ENCODE measurements around the gene DLGAP1. TPM values are rescaled to one million over a fixed set of nuclear protein-coding genes. Genes with fewer than 3 reads are reported as not detected.

The DLGAP1 gene
- total RNA-seq, 1 experiment from 2014 or later, result 0.07 TPM

DNA sequence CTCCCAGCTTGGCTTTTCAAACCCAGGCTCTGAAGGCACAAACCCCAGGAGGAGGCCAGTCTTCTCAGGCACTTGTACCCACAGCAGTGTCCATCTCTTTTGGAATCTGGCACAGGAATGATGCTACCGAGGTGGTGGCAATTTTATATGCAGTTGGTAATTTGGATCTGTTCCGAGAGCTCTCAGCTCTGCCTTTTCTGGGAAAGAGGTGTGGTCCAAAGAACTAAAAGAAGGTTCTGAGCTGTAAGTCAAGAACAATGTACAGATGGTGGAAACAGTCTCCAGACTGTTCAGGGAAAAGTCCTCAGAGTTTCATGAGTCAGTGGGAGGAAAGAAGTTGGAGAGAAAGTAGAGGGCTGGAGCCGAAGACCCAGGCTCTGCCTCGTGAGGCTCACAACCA, 651.8 kb downstream of the DLGAP1 start:
- BruUV-seq (replicated peaks), result no TSS peak
- intact Hi-C loops (cut with micrococcal nuclease; ENCODE audit: unreplicated experiment), result no loop called here
- H3K4me3 Mint-ChIP-seq (ENCODE audit: unreplicated experiment), result no peak overlapping the region

GRCh38 chr18:3799515-3799914, 655.6 kb downstream of the DLGAP1 start:
- Histone ChIP-seq H3K4me1 (no peaks in the 10 kb centered on the region), H3K36me3 (ENCODE audit: control insufficient read depth, insufficient read depth, low read length) (no peaks in the 10 kb centered on the region), H3K27me3 (replicated peaks; ENCODE audit: control insufficient read depth, insufficient read depth, low read length) (no peaks in the 10 kb centered on the region), H3K9me3 (no peaks in the 10 kb centered on the region), H3K4me3 (ENCODE audit: low read depth, low read length) (no peak overlapping the region)
- TF ChIP-seq CTCF (IDR thresholded peaks at IDR 0.05; ENCODE audit: insufficient read depth in 1 of 2, low read depth in 1 of 2, low read length in 1 of 2, severe bottlenecking in 1 of 2, unreplicated experiment in 1 of 2), result no peak
- H3K4me3 Mint-ChIP-seq (ENCODE audit: unreplicated experiment), result no peak overlapping the region
- H3K27ac Mint-ChIP-seq (ENCODE audit: unreplicated experiment), result no peak overlapping the region
- no peaks in the 10 kb centered on the region for H3K9me3 Mint-ChIP-seq (ENCODE audit: unreplicated experiment)
- POLR2A ChIA-PET, result no interaction called here
- H3K4me1 Mint-ChIP-seq (ENCODE audit: low read depth, unreplicated experiment), result peaks cover 6% of the 10 kb centered on the region
- BruUV-seq (replicated peaks), result no TSS peak
- no peak for DNase-seq
- CTCF ChIA-PET, result no interaction called here
- H3K27me3 Mint-ChIP-seq (ENCODE audit: insufficient read depth, unreplicated experiment), result no peaks in the 10 kb centered on the region
- intact Hi-C loops (cut with micrococcal nuclease; ENCODE audit: unreplicated experiment), result no loop called here
- H3K36me3 Mint-ChIP-seq (ENCODE audit: insufficient read depth, unreplicated experiment), result no peaks in the 10 kb centered on the region

More for the DNA sequence above, 651.8 kb downstream of the DLGAP1 start:
- no peak for DNase-seq
- Histone ChIP-seq H3K4me3 (ENCODE audit: low read depth, low read length) (no peak overlapping the region), H3K27me3 (replicated peaks; ENCODE audit: control insufficient read depth, insufficient read depth, low read length) (no peaks in the 10 kb centered on the region), H3K4me1 (no peaks in the 10 kb centered on the region), H3K36me3 (ENCODE audit: control insufficient read depth, insufficient read depth, low read length) (no peaks in the 10 kb centered on the region), H3K9me3 (no peaks in the 10 kb centered on the region)
- Mint-ChIP-seq H3K27ac (ENCODE audit: unreplicated experiment) (no peak overlapping the region), H3K27me3 (ENCODE audit: insufficient read depth, unreplicated experiment) (no peaks in the 10 kb centered on the region), H3K9me3 (ENCODE audit: unreplicated experiment) (no peaks in the 10 kb centered on the region), H3K36me3 (ENCODE audit: insufficient read depth, unreplicated experiment) (no peaks in the 10 kb centered on the region), H3K4me1 (ENCODE audit: low read depth, unreplicated experiment) (peaks cover under 1% of the 10 kb centered on the region)
- no peak for TF ChIP-seq CTCF (IDR thresholded peaks at IDR 0.05; ENCODE audit: insufficient read depth in 1 of 2, low read depth in 1 of 2, low read length in 1 of 2, severe bottlenecking in 1 of 2, unreplicated experiment in 1 of 2)
- POLR2A ChIA-PET, result no interaction called here
- CTCF ChIA-PET, result no interaction called here

GRCh38 chr18:3798032-3798431, 657.1 kb downstream of the DLGAP1 start:
- no peak overlapping the region for H3K27ac Mint-ChIP-seq (ENCODE audit: unreplicated experiment)
- CTCF ChIA-PET, result no interaction called here

More at GRCh38 chr18:3798032-3798431, 657.1 kb downstream of the DLGAP1 start:
- intact Hi-C loops (cut with micrococcal nuclease; ENCODE audit: unreplicated experiment), result no loop called here
- TF ChIP-seq CTCF (IDR thresholded peaks at IDR 0.05; ENCODE audit: insufficient read depth in 1 of 2, low read depth in 1 of 2, low read length in 1 of 2, severe bottlenecking in 1 of 2, unreplicated experiment in 1 of 2), result no peak
- peaks cover 11% of the 10 kb centered on the region for H3K4me1 Mint-ChIP-seq (ENCODE audit: low read depth, unreplicated experiment)
- no peaks in the 10 kb centered on the region for H3K27me3 ChIP-seq (replicated peaks; ENCODE audit: control insufficient read depth, insufficient read depth, low read length)
- BruUV-seq (replicated peaks), result no TSS peak
- no peak overlapping the region for H3K4me3 Mint-ChIP-seq (ENCODE audit: unreplicated experiment)
- H3K36me3 ChIP-seq (ENCODE audit: control insufficient read depth, insufficient read depth, low read length), result no peaks in the 10 kb centered on the region
- H3K9me3 ChIP-seq, result no peaks in the 10 kb centered on the region
- no peaks in the 10 kb centered on the region for H3K27me3 Mint-ChIP-seq (ENCODE audit: insufficient read depth, unreplicated experiment)
- DNase-seq, result no peak
- POLR2A ChIA-PET, result no interaction called here
- H3K4me1 ChIP-seq, result no peaks in the 10 kb centered on the region
- H3K36me3 Mint-ChIP-seq (ENCODE audit: insufficient read depth, unreplicated experiment), result no peaks in the 10 kb centered on the region
- no peak overlapping the region for H3K4me3 ChIP-seq (ENCODE audit: low read depth, low read length)
- H3K9me3 Mint-ChIP-seq (ENCODE audit: unreplicated experiment), result no peaks in the 10 kb centered on the region

All from Caco-2 (cell line).